HuH-7.5 (cell line): ENCODE measurements around the gene ERBB4.

Experiments used
- DNase-seq: peaks from one replicate; pipeline ENCODE4 v3.0.0; 2011; ENCODE audit warnings: low spot score

ERBB4 gene

DNA sequence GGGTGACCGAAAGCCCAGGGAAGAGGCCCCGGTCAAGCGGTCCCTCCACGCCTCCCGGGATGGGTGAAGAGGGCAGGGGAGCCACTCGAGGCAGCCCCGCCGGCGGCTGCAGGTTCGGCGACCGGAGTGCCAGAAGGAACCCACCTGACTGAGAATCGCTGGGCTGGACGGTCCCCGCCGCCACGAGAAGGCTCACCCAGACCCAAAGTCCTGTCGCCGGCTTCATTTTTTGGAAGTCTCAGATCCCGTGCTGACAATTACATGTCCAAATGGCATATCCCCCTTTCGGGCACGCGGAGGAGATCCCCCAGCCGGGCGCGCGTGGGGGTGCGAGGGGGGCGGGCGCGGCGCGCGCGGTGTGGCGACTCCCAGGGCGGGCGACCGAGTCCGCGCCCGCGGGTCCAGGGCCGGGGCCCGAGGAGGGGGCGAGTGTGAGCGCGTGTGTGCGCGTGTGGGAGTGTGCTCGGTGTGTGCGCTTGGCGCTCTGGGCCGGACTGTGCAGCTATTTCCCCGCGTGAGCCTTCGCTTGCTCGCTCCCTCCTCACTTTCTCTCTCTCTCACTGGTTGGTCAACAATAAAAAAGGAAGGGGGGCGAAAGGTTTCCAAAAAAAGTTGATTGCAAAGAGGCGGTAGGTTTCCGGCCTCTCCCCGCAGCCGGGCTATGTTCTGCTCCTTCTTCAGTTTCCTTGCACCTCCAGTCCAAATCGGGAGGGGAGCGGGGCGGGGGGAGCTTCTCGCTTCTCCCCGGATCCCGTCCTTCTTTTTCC lies at the start of gene ERBB4:
Gene ERBB4, minus strand, starts transcription at position 498 of the 767 bp plus-strand sequence. Its CDS starts 272 bp downstream, at position 226.
- DNase-seq: no peak

DNA sequence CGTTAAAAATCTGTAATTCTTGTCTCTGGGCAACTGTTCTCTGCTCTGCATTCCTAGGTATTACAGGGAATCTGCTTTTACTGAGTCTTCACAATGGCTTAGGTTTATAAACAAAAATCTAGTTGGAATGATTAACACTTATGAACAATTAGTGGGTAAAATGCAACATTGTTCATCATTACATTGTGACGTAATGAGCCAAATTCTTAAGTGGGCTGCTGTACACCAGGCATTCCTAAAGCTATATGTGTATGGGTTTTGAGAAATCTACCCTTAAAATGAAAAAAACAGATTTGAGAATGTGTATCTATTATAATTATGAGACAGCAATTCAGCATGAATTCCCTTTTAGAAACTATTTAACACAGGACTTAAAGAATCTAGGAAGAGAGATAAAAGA lies 41.5 kb upstream of the ERBB4 start:
- no peak for DNase-seq

DNA sequence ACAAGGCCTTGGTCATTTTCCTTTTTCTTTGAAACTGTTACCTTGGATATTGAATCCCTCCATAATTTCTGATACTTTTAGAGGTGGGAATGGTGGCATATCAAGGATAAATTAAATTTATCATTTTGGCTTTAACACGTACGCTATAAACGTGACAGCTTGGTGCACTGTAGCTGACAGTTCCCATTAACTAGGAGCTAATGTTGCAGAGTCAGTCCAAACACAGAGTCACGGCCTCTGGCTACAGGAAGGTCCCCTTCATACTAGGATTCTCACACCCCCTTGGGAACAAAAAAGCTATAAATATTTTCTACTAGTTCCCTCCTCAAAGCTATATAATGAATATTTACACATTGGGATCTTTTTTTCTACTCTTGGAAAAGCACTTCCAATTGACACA lies 17.7 kb upstream of the ERBB4 start:
- DNase-seq: no peak

- no peak for DNase-seq
Observed at GRCh38 chr2:212554233-212554632, 15.6 kb upstream of the ERBB4 start.

- no peak for DNase-seq
Observed at GRCh38 chr2:212549941-212550340, 11.3 kb upstream of the ERBB4 start.

- no peak for DNase-seq
Observed at GRCh38 chr2:212549463-212549862, 10.9 kb upstream of the ERBB4 start.

DNA sequence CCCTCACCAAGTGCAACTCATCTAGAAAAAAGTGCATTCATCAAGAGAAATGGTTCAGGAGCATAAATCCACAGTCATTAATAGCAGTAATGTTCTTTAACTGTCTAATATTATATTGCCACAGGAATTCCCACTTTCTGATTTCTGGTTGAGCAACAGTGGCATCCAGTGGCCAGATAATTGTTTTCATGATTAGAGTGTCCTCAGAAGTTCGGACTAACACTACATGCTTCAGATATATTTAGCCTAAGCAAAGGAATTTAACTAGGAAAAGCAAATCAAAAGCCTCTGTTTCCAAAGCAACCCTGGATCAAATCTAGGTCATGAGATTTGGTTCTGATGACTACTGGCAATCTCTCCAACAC lies 9.8 kb upstream of the ERBB4 start:
- no peak for DNase-seq

- DNase-seq: no peak
Observed at GRCh38 chr2:212547716-212548454, 9.3 kb upstream of the ERBB4 start.

DNA sequence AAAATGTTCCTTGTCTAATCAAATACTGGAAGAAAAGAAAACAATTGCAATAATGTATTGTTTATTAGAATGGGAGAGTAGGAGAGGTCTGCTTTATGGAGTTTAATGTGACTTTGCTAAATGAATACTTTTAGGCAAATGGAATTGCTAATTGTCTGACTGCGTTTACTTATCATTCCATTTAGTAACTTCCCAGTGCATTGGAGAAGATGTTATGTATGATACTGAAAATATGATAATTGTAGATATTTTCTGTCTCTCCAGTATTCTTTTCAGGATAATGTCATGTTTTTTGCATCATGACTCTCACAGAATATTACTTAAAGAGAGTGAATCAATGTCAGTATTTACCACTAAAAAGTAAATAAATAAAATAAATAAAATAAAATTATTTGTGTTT lies 8.1 kb upstream of the ERBB4 start:
- no peak for DNase-seq

- no peak for DNase-seq
Observed at GRCh38 chr2:212540341-212540740, 1.7 kb upstream of the ERBB4 start.

- no peak for DNase-seq
Observed at GRCh38 chr2:212539072-212539880, 674 bp upstream of the ERBB4 start.

- peak; percentile 30 for DNase-seq
Observed at GRCh38 chr2:212537726-212538304, 787 bp downstream of the ERBB4 start.

DNA sequence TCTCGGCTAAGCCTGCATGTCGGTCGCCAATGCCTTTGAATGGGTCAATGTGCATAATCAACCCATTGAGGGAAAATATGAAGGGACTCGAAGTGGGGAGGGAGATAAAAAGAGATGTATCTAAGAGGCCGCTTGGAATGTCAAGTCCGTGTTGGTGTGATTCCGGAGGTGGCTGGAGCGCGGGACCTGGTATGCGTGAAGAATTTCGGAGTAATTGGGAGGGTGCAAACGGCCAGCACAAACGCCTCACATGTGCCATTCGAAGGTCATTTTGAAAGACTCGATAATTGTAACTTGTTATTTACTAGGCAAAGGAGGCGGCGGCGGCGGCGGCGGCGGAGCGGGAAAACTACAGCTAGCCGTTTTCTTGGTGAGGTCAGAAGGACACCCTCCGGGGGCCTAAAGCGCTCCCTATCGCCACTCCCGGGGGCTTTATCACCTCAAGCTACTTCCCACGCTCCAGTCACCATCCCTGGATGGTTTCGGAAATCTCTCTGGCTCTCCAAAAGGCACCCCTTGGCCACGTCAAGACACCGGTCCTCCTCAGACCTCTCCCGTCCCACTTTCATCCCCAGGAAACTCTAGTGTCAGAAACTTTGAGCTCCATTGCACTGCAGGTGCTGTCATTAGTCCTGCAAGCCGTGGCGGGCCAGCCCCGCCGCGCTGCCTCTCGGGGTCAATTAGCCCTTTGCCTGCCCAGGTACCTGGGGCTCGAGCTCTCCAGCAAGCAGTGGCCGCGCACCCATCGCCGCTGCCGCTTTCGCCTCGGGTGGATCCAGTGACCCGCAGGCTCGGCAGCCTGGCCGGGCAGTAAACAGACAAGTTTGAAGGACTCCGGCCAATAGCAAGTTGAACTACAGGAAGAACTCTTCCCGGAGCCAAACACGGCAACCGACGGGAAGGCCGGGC lies 1.5 kb downstream of the ERBB4 start:
- no peak for DNase-seq

DNA sequence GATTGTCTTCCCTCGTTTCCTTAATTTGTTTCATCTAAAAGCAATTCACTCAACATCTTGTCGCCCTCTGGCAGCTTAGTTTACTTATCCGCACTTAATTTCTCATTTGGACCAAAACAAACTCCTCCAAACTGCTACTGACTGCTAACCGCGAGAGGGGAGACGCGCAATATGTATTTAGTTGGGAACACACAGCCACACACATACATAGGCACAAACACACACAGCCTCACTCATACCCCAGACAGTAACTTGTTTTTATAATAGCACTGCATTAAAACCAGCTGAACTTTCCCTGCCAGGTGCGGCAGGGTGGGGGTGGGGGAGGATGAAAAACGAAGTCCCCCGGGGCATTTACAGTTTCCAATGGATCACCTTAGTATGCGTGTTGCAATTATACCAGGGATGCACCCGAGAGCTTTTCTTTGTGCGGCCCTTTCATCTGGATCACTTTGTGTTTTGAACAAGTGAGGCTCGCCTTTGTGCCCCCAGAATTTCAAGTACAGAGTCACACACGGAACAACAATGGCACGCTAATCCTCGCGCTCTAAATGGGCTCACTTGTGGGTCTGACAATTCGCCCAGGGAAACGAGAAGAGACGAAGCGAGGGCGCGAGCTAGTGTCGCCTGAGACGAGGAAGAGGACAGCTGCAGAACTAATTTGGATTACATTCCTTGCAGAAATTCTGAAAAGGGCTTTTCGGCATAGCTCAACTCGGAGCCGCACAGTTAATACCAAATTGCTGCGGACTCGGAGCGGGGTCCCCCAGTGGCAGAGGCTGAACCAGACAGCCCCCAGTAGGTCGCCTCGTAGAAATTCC lies 2.4 kb downstream of the ERBB4 start:
- no peak for DNase-seq

GRCh38 chr2:212534336-212534735 lies 4.3 kb downstream of the ERBB4 start:
- DNase-seq: no peak

GRCh38 chr2:212532585-212532984 lies 6.0 kb downstream of the ERBB4 start:
- no peak for DNase-seq

DNA sequence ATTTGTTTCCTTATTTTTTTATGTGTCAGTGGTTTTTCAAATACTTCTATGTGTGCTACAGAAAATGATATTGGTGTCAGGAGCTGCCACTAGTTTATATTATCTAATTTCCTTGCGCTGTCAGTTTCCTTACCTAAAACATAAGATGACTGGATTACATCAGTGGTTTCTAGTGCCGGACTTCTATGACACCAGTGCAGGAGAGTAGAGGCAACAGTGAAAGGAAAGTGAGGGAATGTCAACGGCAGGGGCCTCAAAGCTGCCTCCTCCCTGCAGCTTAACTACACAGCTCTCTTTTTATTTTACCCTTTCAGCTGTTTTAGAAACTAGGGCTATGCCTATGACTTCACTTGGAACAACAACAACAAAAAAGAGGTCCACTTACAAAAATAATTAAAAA lies 6.5 kb downstream of the ERBB4 start:
- no peak for DNase-seq

DNA sequence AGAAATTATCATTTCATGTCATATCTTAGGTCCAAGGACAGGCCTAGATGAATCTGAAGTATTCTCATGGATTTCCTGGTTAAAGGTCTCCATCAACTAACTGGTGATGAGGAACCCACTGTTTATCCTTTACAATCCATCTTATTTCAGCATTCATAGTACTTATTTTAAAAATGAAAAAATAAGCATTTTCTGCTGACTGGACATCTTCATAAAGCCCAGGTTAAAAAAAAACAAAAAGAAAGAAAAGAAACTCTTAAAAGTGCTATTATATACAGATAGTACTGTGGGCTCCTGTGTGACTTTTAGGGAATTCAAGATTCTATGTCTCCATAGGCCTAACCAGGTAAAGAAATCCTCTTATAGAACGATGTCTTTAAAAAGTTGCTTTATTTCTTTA lies 7.1 kb downstream of the ERBB4 start:
- DNase-seq: no peak

GRCh38 chr2:212530991-212531390 lies 7.6 kb downstream of the ERBB4 start:
- DNase-seq: no peak

- DNase-seq: no peak
Observed at GRCh38 chr2:212530373-212530772, 8.2 kb downstream of the ERBB4 start.
